Transverse colon (tissue), 3 donors: Measurements from ENCODE around the gene C12orf75.

Experiments used
- EP300 ChIP-seq: sonication (generic); formaldehyde crosslinking; IDR thresholded peaks from one replicate; pipeline ENCODE4 v1.6.1; 2017; ENCODE audit warnings: antibody characterized with exemption, low read depth
- TF ChIP-seq, protein P1 (sequence below), 5 experiments: fragments of 200-600 bp in 3 of 5; fragments of 450-650 bp in 2 of 5; sonication (generic) in 3 of 5; IDR thresholded peaks; 1 replicate in 2 of 5; 2 replicates in 3 of 5; pipeline ENCODE4 v1.5.1; 2016 to 2017; ENCODE audit warnings: antibody characterized with exemption in 5 of 5, inconsistent platforms in 3 of 5, mild to moderate bottlenecking in 2 of 5, moderate library complexity in 1 of 5

- TF ChIP-seq, protein P1, sequence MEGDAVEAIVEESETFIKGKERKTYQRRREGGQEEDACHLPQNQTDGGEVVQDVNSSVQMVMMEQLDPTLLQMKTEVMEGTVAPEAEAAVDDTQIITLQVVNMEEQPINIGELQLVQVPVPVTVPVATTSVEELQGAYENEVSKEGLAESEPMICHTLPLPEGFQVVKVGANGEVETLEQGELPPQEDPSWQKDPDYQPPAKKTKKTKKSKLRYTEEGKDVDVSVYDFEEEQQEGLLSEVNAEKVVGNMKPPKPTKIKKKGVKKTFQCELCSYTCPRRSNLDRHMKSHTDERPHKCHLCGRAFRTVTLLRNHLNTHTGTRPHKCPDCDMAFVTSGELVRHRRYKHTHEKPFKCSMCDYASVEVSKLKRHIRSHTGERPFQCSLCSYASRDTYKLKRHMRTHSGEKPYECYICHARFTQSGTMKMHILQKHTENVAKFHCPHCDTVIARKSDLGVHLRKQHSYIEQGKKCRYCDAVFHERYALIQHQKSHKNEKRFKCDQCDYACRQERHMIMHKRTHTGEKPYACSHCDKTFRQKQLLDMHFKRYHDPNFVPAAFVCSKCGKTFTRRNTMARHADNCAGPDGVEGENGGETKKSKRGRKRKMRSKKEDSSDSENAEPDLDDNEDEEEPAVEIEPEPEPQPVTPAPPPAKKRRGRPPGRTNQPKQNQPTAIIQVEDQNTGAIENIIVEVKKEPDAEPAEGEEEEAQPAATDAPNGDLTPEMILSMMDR (IDR thresholded peaks at IDR 0.05): no peak
- TF ChIP-seq EP300: no peak
These were observed 4.1 kb downstream of the C12orf75 start for GRCh38 chr12:105334582-105334981.
